ENCODE results near the gene TTC21A. TPM values are rescaled to one million over a fixed set of nuclear protein-coding genes. Genes with fewer than 3 reads are reported as not detected.

Gene TTC21A
- total RNA-seq, 4 donors from 2014 or later = 2.6 to 9.9 (median 2.9) TPM

- no peak for DNase-seq (ENCODE audit: low spot score)
- ATAC-seq (ENCODE audit: low FRiP score) = no peak
- TF ChIP-seq, protein P1, sequence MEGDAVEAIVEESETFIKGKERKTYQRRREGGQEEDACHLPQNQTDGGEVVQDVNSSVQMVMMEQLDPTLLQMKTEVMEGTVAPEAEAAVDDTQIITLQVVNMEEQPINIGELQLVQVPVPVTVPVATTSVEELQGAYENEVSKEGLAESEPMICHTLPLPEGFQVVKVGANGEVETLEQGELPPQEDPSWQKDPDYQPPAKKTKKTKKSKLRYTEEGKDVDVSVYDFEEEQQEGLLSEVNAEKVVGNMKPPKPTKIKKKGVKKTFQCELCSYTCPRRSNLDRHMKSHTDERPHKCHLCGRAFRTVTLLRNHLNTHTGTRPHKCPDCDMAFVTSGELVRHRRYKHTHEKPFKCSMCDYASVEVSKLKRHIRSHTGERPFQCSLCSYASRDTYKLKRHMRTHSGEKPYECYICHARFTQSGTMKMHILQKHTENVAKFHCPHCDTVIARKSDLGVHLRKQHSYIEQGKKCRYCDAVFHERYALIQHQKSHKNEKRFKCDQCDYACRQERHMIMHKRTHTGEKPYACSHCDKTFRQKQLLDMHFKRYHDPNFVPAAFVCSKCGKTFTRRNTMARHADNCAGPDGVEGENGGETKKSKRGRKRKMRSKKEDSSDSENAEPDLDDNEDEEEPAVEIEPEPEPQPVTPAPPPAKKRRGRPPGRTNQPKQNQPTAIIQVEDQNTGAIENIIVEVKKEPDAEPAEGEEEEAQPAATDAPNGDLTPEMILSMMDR (IDR thresholded peaks at IDR 0.05) = no peak
These were observed 8.9 kb upstream of the TTC21A start for GRCh38 chr3:39098473-39099000.

GRCh38 chr3:39099242-39099641 is 8.2 kb upstream of the TTC21A start:
- DNase-seq (ENCODE audit: low spot score) (no peak), ATAC-seq (ENCODE audit: low FRiP score) (no peak)
- TF ChIP-seq, protein P1 (IDR thresholded peaks at IDR 0.05) = no peak

DNA sequence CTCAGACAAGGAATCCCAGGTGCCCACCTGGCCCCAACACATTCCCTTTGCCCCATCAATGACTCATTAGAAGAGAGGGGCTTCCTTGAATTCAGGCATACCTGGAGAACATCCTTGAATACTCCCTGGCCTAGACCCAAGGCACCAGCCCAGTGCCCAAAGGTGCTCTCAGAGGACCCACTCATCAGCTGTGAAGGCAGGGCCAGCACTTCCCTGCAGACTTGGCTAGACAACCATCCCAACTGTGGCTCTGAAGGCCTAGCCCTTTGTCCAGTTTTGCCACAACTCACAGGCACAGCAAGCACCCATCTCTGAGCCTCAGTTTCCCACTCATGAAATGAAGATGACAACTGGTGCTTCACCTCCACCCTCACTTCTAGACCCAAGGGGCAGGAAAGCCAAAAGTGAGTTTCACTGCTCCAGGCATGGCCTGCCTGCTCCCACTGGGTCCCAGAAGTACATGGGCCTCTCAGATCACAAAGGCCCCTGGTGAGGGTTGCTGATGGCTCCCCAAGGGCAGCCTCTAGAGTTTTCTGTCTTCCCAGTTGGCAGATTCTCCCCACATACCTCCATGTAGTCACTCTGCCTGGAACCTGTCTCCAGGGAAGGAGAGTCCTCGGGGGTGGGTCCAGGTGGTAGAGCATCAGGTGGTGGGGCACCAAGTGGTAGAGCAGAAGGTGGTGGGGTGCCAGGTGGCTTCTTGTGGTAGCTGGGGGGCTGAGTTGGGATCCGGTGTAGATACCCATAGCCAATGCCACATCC is 7.6 kb upstream of the TTC21A start:
- DNase-seq (ENCODE audit: low spot score) (no peak), ATAC-seq (ENCODE audit: low FRiP score) (no peak)
- TF ChIP-seq, protein P1 (IDR thresholded peaks at IDR 0.05) = no peak

- ATAC-seq (ENCODE audit: low FRiP score) = no peak
- TF ChIP-seq, protein P1 (IDR thresholded peaks at IDR 0.05) = no peak
- DNase-seq (ENCODE audit: low spot score) = no peak
These were observed 7.0 kb upstream of the TTC21A start for GRCh38 chr3:39100500-39100886.

GRCh38 chr3:39101022-39101689 is 6.3 kb upstream of the TTC21A start:
- ATAC-seq (ENCODE audit: low FRiP score) = no peak
- TF ChIP-seq, protein P1 (IDR thresholded peaks at IDR 0.05) = no peak
- DNase-seq (ENCODE audit: low spot score) = no peak

- no peak for DNase-seq (ENCODE audit: low spot score)
- ATAC-seq (ENCODE audit: low FRiP score) = no peak
- TF ChIP-seq, protein P1 (IDR thresholded peaks at IDR 0.05) = no peak
These were observed 4.8 kb upstream of the TTC21A start for GRCh38 chr3:39102504-39103323.
